ENCODE data around the gene TP53RK.
"Not testable (repeated sequence)": the region's sequence is repeated elsewhere in the genome, so short reads cannot be mapped to it uniquely, and the experiment has no call there.

TP53RK gene

DNA sequence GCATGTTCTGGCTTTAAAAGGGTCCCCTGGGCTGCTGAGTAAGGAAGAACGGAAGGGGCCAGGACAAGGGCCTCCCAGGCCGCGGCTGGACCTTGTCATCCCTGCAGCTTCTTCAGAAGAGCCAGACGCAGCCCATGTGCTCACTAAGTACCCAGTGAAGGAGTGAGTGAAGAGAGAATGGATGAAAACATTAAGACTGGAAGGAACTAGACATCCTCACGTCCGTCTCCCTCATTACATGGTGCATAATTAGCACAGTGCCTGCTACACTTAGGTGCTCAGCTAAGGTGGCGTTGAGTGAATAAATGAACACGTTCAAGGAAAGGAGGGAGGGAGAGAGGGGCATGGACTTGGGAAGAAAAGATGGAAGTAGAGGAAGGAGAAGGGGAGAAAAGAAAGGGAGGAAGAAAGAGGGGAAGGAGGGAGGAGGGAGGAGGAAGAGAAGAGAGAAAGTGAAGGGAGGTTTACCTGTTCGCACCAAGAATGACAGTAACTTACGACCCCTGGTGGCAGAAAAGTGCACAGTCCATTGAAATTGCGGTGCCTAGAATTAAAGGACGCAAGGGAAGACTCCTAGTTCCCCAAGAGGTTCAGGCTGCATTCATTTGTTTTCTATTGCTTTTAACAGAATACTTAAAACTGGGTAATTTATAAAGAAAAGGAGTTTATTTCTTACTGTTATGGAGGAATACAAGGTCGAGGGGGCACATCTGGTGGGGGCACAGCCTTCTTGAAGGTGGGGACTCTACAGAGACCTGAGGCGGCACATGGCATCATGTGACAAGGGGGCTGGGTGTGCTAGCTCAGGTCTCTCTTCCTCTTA lies 8.0 kb downstream of the TP53RK start:
- peak; percentile 83 for TF ChIP-seq CTCF (IDR thresholded peaks at IDR 0.05; ENCODE audit: low read depth, low read length)
- no peak overlapping the region for H3K4me3 ChIP-seq (ENCODE audit: low read depth, low read length)
- in situ Hi-C loops (cut with HindIII; ENCODE audit: low sequenced_read_pairs) = no loop called here
- peak; percentile 44 for DNase-seq (ENCODE audit: low read depth, low spot score)

GRCh38 chr20:46680684-46681031 lies 8.6 kb downstream of the TP53RK start:
- DNase-seq (ENCODE audit: low read depth, low spot score) = no peak
- no peak for TF ChIP-seq CTCF (IDR thresholded peaks at IDR 0.05; ENCODE audit: low read depth, low read length)
- in situ Hi-C loops (cut with HindIII; ENCODE audit: low sequenced_read_pairs) = no loop called here
- H3K4me3 ChIP-seq (ENCODE audit: low read depth, low read length) = no peak overlapping the region

DNA sequence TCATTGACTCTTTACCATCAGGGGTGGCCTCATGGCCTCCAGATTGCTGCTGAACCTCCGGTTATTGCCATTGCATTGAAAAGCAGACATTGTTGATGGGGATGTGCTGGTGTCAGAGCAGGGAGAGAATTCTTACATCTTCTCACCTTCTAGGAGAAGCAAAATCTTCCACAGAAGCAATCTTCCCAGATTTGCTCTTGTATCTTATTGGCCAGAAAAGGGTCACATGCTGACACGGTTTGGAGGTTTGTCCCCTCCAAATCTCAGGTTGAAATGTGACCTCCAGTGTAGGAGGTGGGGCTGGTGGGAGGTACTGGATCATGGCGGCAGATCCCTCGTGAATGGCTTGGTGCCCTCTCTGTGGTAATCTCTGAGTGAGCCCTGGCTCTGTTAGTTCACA lies 10.7 kb downstream of the TP53RK start:
- no peak overlapping the region for H3K4me3 ChIP-seq (ENCODE audit: low read depth, low read length)
- no peak for TF ChIP-seq CTCF (IDR thresholded peaks at IDR 0.05; ENCODE audit: low read depth, low read length)
- in situ Hi-C loops (cut with HindIII; ENCODE audit: low sequenced_read_pairs) = no loop called here
- DNase-seq (ENCODE audit: low read depth, low spot score) = no peak

- DNase-seq (ENCODE audit: low read depth, low spot score) = no peak
- in situ Hi-C loops (cut with HindIII; ENCODE audit: low sequenced_read_pairs) = no loop called here
- no peak for TF ChIP-seq CTCF (IDR thresholded peaks at IDR 0.05; ENCODE audit: low read depth, low read length)
- no peak overlapping the region for H3K4me3 ChIP-seq (ENCODE audit: low read depth, low read length)
Observed at GRCh38 chr20:46677608-46678007, 11.6 kb downstream of the TP53RK start.

GRCh38 chr20:46676649-46677316 lies 12.5 kb downstream of the TP53RK start:
- in situ Hi-C loops (cut with HindIII; ENCODE audit: low sequenced_read_pairs); H3K4me3 ChIP-seq (ENCODE audit: low read depth, low read length); DNase-seq (ENCODE audit: low read depth, low spot score): not testable (repeated sequence)

DNA sequence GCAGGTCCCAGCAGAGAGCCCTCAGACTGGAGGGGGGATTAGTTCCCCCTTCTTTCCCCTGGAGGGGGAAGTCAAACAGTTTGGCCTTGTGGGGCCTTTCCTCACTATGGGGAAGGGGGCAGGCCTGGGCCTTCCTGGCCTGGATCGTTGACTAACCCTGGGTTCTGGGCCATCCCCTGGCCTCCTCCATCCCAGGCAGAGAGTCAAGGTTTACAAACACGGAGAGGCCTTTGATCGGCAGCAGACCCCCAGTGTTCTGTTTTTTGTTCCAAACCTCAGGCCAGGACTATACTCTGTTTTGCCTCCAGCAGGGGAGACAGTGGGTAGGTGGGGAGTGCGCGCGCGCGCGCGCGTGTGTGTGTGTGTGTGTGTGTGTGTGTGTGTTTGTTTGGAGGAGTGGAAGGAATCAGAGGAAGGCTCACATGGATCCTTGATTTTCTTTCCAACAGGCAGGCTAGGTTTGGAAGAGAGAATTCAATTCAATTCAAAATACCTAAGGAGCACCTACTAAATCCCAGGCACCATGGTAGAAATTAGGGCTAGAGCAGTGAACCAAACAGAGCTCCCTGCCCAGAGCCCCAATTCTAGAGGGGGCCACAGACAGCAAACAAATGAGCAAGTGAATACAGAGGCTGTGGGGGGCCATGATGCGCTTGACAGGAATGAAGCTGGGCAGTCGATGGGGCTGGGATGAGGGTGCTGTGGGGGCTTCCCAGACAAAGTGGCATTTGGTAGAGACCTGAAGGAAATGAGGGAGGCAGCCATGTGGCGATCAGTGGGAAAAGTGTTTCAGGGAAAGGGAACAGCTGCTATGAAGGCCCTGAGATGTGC lies 14.8 kb downstream of the TP53RK start:
- in situ Hi-C loops (cut with HindIII; ENCODE audit: low sequenced_read_pairs) = no loop called here
- no peak for TF ChIP-seq CTCF (IDR thresholded peaks at IDR 0.05; ENCODE audit: low read depth, low read length)
- no peak overlapping the region for H3K4me3 ChIP-seq (ENCODE audit: low read depth, low read length)
- peak; percentile 35 for DNase-seq (ENCODE audit: low read depth, low spot score)
